Stimulated activated naive CD4-positive, alpha-beta T cell (primary cell): ENCODE data around the gene CCNJL.

Experiments
- DNase-seq, 6 experiments: peaks; one replicate each; lab custom pipeline; 2025; lab: John Stamatoyannopoulos, UW

Gene CCNJL

GRCh38 chr5:160333721-160334120 lies 21.4 kb upstream of the CCNJL start:
- DNase-seq: no peak

GRCh38 chr5:160330212-160330611 lies 17.8 kb upstream of the CCNJL start:
- DNase-seq: no peak

DNA sequence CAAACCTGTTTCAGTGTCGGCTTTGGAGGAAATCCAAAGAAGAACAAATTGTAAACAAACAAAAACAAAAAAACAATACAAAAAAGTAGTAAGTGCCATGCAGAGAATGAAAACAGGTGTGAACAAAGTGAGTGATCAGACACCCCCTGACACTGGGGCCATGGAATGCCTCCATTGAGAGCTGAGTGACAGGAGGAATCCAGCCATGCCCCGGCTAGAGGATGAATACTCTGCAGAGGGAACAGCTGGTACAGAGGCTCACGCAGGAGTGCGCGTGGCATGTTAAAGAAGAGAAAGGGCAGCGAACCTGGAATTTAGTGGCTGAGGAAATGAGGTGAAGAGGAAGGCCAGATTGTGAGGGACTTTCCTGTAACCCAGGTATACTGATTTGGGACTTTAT lies 15.5 kb upstream of the CCNJL start:
- no peak for DNase-seq

DNA sequence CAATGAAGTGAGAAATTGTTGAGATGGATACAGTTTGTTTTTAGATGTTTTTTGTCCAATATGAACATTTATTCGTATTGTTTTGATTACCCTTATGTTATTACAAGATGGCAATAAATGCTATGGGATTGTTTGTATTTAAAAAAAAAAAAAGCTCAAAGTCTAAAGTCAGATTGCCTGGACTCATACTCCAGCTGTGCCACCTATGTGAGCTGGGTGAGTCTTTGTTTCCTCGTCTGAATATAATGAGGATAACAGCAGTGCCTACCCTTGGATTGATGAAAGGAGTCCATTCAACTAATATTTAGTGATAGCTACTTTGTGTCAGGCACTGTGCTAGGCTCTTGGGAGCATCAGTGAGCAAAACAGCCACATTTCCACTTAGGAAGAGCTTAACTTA lies 14.6 kb upstream of the CCNJL start:
- no peak for DNase-seq

DNA sequence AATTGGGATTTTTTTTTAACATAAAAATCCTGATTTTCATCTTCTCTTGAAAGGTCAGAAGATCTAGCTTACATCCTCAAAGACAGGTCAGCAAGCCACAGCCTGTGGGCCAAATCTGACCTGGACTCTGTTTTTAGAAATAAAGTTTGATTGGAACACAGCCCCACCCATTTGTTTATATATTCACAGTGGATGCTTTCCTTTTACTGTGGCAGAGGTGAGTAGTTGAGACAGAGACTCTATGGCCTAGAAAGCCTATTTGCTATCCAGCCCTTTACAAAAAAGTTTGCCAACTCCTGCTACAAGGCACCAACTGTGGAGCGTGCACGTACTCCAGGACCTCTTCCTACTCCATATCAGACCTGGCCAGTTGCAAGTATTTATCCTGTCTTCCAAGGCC lies 13.4 kb upstream of the CCNJL start:
- DNase-seq: no peak

DNA sequence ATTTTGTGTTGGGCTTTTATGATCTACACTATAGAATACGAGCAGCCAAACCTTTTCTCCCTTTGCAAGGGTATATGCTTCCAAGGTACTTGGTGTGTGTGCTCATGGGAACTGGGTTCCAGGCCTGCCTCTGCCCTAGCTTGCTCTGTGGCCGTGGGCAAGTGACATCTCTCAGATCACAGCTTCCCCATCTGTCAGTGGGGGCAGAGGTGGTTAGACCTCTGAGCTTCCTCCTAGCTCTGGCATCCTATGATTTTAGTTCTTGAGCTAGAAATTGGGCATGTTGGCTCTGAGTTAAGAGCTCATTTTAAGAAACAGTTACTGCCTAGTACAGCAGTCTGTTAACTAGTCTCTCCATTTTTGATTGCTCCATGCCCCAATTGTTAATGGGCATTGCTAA lies 12.5 kb upstream of the CCNJL start:
- no peak for DNase-seq

GRCh38 chr5:160318409-160318808 lies 6.0 kb upstream of the CCNJL start:
- no peak for DNase-seq

DNA sequence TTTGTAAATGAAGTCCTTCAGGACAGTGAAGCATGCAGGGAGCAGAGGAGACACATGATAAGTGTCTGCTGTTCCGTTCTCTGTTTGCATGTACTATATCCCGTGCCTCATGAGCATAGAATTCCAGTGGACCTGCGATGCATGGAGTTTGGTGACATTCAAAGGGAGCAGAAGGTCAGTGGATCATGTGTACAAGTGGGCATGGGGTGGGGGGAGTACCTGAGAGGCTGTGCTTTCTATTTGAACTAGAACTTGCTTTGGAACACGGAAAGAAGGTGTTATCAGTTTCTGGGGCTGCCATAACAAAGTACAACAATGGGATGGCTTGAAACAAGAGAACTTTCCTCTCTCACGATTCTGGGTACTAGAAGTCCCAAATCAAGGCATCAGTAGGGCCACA lies 5.1 kb upstream of the CCNJL start:
- DNase-seq: no peak

- no peak for DNase-seq
These were observed 3.6 kb upstream of the CCNJL start for GRCh38 chr5:160315968-160316367.

DNA sequence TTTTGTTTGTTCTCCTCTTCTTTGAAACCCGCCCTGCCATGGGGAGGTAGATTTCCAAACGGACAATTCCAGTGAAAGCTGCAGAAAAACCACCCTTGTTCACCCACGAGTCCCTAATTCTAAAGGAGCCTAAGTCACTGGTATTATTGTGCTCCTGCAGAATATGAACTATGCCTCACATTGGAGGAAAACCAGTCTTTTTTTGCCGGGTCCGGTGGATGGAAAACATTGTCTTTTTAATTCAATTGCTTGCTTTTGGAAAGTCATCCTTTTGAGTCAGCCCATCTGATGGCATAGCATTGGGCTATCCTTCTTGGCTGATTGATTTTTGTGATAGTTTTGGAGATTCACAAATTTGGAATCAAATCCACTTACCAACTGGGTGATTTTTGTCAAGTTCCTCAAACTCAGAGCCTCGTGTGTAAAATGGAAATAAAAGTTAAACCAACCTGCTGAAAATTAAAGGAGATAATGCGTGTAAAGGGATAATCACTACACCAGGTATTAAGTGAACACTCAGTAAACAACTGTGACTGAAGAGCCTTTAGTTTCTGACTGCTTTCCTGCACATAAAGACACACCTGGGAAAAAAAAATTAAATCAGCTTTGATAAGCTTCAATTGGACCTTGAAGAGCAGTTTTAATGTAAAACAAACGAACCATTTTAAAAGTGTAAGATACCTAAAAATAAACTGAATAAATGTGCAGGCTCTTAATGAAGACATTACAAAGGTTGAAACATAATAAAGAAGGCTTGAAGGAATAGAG lies 780 bp upstream of the CCNJL start:
- no peak for DNase-seq

GRCh38 chr5:160311491-160312133 lies 752 bp downstream of the CCNJL start:
- DNase-seq: no peak

DNA sequence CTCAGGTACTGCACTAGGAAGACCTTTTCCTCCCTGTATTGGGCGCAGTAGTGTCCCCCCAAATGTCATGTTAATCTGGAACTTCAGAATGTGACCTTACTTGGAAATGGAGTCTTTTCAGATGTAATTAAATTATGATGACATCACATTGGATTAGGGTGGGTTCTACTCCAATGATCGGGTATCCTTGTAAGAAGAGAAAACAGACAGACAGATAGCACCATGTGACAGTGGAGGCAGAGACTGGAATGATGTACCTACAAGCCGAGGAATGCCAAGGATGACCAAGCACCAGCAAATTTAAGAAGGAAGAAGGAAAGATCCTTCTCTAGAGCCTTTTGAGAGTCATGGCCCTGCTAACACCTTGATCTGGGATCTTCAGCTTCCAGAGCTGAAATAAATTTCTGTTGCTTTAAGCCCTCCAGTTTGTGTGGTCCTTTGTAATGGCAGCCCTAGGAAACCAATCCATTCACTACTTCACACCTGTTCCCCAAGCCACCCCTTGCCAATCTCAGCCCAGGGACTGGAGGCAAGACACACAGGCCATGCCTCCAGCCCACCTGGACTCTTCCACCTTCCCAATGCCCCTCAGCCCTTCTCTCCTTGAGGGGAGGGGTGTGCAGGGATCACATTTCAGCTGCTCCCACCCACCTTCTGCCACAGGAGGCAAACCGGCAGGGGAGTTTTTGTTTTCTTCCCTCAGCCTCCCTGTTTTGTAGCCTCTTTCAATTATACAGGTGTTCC lies 1.6 kb downstream of the CCNJL start:
- no peak for DNase-seq

GRCh38 chr5:160310140-160310539 lies 2.2 kb downstream of the CCNJL start:
- no peak for DNase-seq

DNA sequence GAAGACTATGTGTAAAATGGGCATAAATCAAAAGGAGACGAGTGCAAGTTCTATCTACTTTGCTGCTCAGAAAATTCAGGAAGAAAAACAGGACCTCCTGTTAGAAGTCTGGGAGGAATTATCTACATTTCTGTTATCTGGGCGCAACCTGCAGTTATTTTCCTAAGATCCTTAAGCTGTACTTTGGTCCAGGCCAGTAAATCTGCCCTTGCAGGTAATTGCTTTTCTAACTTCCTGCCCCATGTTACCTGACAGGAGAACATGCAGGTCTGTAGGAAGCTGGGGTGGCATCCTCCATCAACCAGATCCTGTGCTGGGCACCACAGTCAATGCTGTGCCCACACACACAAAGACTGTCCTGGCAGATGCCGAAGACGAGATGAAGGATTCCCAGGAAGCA lies 5.7 kb downstream of the CCNJL start:
- DNase-seq: no peak

DNA sequence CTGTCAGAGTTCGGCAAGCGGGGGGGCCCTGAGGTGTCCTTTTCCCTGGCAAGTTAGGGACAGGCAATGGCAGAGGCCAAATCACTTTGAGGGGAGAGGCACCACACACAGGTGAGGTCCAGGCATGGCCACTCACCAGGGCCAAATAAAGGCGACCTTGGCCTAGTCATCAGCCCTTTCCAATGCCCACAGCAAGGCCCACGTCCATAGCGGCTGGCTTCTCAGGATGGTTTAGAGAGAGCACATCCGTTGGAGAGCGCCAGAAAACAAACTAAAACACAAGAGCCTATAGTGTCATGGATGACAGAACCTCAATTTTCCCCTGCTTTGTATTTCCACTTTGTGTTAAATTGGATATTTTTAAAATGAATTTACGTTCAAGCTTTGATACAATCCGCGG lies 7.0 kb downstream of the CCNJL start:
- no peak for DNase-seq

GRCh38 chr5:160303690-160304089 lies 8.7 kb downstream of the CCNJL start:
- no peak for DNase-seq

- DNase-seq: no peak
These were observed 14.2 kb downstream of the CCNJL start for GRCh38 chr5:160298189-160298588.

GRCh38 chr5:160297776-160298175 lies 14.6 kb downstream of the CCNJL start:
- DNase-seq: no peak

GRCh38 chr5:160297004-160297403 lies 15.4 kb downstream of the CCNJL start:
- DNase-seq: no peak

DNA sequence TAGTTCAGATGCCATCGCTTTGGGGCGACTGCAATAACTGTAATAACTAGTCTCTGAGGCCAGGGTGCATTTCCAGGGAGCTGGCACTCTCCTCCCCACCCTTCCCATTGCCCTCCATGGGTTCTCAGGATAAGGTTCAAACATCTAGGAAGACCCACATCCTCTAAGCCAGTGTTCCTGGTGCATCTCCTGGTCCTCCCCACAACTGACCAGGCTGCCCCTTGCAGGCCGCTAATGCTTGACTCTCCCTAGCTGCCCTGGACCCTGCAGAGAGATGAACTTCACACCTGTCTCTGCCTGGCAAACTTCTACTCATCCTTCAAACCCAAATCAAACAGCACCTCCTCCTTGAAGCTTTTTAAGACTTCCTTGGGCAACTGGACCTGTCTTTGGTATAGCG lies 15.9 kb downstream of the CCNJL start:
- no peak for DNase-seq

- no peak for DNase-seq
These were observed 18.3 kb downstream of the CCNJL start for GRCh38 chr5:160293901-160294561.

DNA sequence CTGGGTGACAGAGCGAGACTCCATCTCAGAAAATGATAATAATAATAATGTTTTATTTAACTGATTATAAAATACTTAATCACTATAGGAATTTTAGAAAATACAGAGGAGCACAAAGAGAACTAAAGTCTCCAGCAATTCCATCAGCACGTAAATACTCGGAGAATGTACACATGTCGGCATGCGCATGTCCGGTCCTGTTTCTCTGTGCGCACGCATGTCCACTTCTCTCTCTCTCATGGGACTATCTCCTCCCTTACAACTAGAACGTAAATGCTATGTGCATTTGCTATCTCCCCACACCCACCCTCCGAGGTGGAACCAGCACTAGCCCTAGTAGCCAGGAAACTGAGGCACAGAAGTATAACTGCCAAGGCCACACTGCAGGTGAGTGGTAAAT lies 19.0 kb downstream of the CCNJL start:
- DNase-seq: no peak

- no peak for DNase-seq
These were observed 20.9 kb downstream of the CCNJL start for GRCh38 chr5:160291467-160291866.
